Glutamatergic neuron (in vitro differentiated cells): Measurements from ENCODE around the gene INPPL1. TPM values are rescaled to one million over a fixed set of nuclear protein-coding genes. Genes with fewer than 3 reads are reported as not detected.

Source experiments
- DNase-seq: peaks from one replicate; pipeline ENCODE4 v3.0.0; 2022
- H3K27ac Mint-ChIP-seq: one replicate; pipeline ENCODE4 v1.8.0; 2020; ENCODE audit warnings: mild to moderate bottlenecking, mixed read lengths, inconsistent platforms; ENCODE audit not compliant: unreplicated experiment
- H3K27me3 Mint-ChIP-seq: one replicate; pipeline ENCODE4 v1.8.0; 2020; ENCODE audit warnings: mild to moderate bottlenecking, moderate library complexity, mixed read lengths, inconsistent platforms; ENCODE audit not compliant: unreplicated experiment
- H3K36me3 Mint-ChIP-seq: one replicate; pipeline ENCODE4 v1.8.0; 2020; ENCODE audit warnings: mild to moderate bottlenecking, mixed read lengths, inconsistent platforms; ENCODE audit not compliant: unreplicated experiment
- H3K4me1 Mint-ChIP-seq: one replicate; pipeline ENCODE4 v1.8.0; 2020; ENCODE audit warnings: mild to moderate bottlenecking, low read depth, mixed read lengths, inconsistent platforms; ENCODE audit not compliant: unreplicated experiment
- H3K4me3 Mint-ChIP-seq: one replicate; pipeline ENCODE4 v1.8.0; 2020; ENCODE audit warnings: mild to moderate bottlenecking, mixed read lengths, inconsistent platforms; ENCODE audit not compliant: unreplicated experiment
- H3K9me3 Mint-ChIP-seq: one replicate; pipeline ENCODE4 v1.8.0; 2020; ENCODE audit warnings: mild to moderate bottlenecking, moderate library complexity, mixed read lengths, inconsistent platforms; ENCODE audit not compliant: unreplicated experiment
- CTCF ChIP-seq: fragments of 200-600 bp; sonication (generic); IDR thresholded peaks from one replicate; pipeline ENCODE4 v1.5.0; 2021; ENCODE audit not compliant: partially characterized antibody, unreplicated experiment
- total RNA-seq: library from RNA; stranded (reverse); fragmentation: NEBNext Ultra II Directional; extraction: Animal tissue kit (Norgen Biotek cat#: 25700); gene quantifications from one replicate; pipeline ENCODE4 v1.2.1, GENCODE V29; 2021; ENCODE audit not compliant: unreplicated experiment

Gene INPPL1
- total RNA-seq, 1 donor from 2014 or later: 62.8 TPM

GRCh38 chr11:72231396-72232259, 7.1 kb downstream of the INPPL1 start:
- TF ChIP-seq CTCF: no peak
- DNase-seq: no peak
- peaks cover 5% of the 10 kb centered on the region for H3K9me3 Mint-ChIP-seq
- H3K27me3 Mint-ChIP-seq: peaks cover 6% of the 10 kb centered on the region
- no peak overlapping the region for H3K27ac Mint-ChIP-seq
- H3K4me3 Mint-ChIP-seq: no peak overlapping the region
- peaks cover 5% of the 10 kb centered on the region for H3K4me1 Mint-ChIP-seq
- H3K36me3 Mint-ChIP-seq: no peaks in the 10 kb centered on the region

- H3K36me3 Mint-ChIP-seq: no peaks in the 10 kb centered on the region
- no peak for TF ChIP-seq CTCF
- H3K9me3 Mint-ChIP-seq: peaks cover 5% of the 10 kb centered on the region
- DNase-seq: no peak
- no peak overlapping the region for H3K4me3 Mint-ChIP-seq
- H3K4me1 Mint-ChIP-seq: no peaks in the 10 kb centered on the region
- H3K27me3 Mint-ChIP-seq: peaks cover 6% of the 10 kb centered on the region
- H3K27ac Mint-ChIP-seq: no peak overlapping the region
These were observed 7.9 kb downstream of the INPPL1 start for GRCh38 chr11:72232260-72233055.

- peaks cover 6% of the 10 kb centered on the region for H3K27me3 Mint-ChIP-seq
- no peak for DNase-seq
- H3K27ac Mint-ChIP-seq: no peak overlapping the region
- no peaks in the 10 kb centered on the region for H3K36me3 Mint-ChIP-seq
- H3K4me3 Mint-ChIP-seq: no peak overlapping the region
- H3K4me1 Mint-ChIP-seq: no peaks in the 10 kb centered on the region
- no peak for TF ChIP-seq CTCF
- H3K9me3 Mint-ChIP-seq: peaks cover 5% of the 10 kb centered on the region
These were observed 8.6 kb downstream of the INPPL1 start for GRCh38 chr11:72233056-72233772.

GRCh38 chr11:72233773-72234513, 9.4 kb downstream of the INPPL1 start:
- no peak for DNase-seq
- H3K27ac Mint-ChIP-seq: no peak overlapping the region
- H3K9me3 Mint-ChIP-seq: peaks cover 5% of the 10 kb centered on the region
- no peaks in the 10 kb centered on the region for H3K36me3 Mint-ChIP-seq
- no peak overlapping the region for H3K4me3 Mint-ChIP-seq
- TF ChIP-seq CTCF: no peak
- H3K4me1 Mint-ChIP-seq: peaks cover 2% of the 10 kb centered on the region
- H3K27me3 Mint-ChIP-seq: peaks cover 7% of the 10 kb centered on the region
